ENCODE measurements around the gene ICOSLG.
"Not testable (repeated sequence)": the region's sequence is repeated elsewhere in the genome, so short reads cannot be mapped to it uniquely, and the experiment has no call there.

The ICOSLG gene

GRCh38 chr21:44193108-44193507 is 47.6 kb downstream of the ICOSLG start:
- not testable (repeated sequence) for H3K27ac ChIP-seq (replicated peaks; ENCODE audit: low read length)
- no CpG with 5 or more reads among the region's 5 CpGs for WGBS, 2 donors (ENCODE audit: extremely low coverage in 2 of 2, insufficient read length in 2 of 2, insufficient replicate concordance in 1 of 2)

GRCh38 chr21:44190349-44191271 is 50.1 kb downstream of the ICOSLG start:
- H3K4me1 ChIP-seq (ENCODE audit: control insufficient read depth in 2 of 2, insufficient read depth in 1 of 2, low read depth in 1 of 2, low read length in 2 of 2) = not testable (repeated sequence)
- WGBS, 2 donors (ENCODE audit: extremely low coverage in 2 of 2, insufficient read length in 2 of 2, insufficient replicate concordance in 1 of 2) = no CpG with 5 or more reads among the region's 12 CpGs

More at GRCh38 chr21:44193108-44193507, 47.6 kb downstream of the ICOSLG start:
- H3K4ac ChIP-seq (ENCODE audit: low read length); H2BK15ac ChIP-seq (ENCODE audit: low read length); H2BK5ac ChIP-seq (ENCODE audit: low read length); H4K91ac ChIP-seq (ENCODE audit: low read depth, low read length, poor library complexity); H3K9me3 ChIP-seq (replicated peaks in 1 of 2; ENCODE audit: control insufficient read depth in 2 of 2, insufficient read depth in 1 of 2, low read depth in 1 of 2, low read length in 2 of 2); H3K18ac ChIP-seq (ENCODE audit: low read length); H3K27me3 ChIP-seq (ENCODE audit: control insufficient read depth in 3 of 3, insufficient read depth in 3 of 3, low read depth in 1 of 3, low read length in 3 of 3); H3K23ac ChIP-seq (ENCODE audit: low read depth, low read length, poor library complexity); H3K4me2 ChIP-seq (ENCODE audit: insufficient read depth, low read length, poor library complexity, severe bottlenecking); DNase-seq (ENCODE audit: low spot score); H2AFZ ChIP-seq (ENCODE audit: low read length); H3K4me1 ChIP-seq (ENCODE audit: control insufficient read depth in 2 of 2, insufficient read depth in 1 of 2, low read depth in 1 of 2, low read length in 2 of 2); H3K9ac ChIP-seq (ENCODE audit: low read depth, low read length, poor library complexity); H3K79me1 ChIP-seq (ENCODE audit: low read depth, low read length); H3K36me3 ChIP-seq (replicated peaks in 1 of 2; ENCODE audit: control insufficient read depth in 2 of 2, insufficient read depth in 2 of 2, low read length in 2 of 2); H4K8ac ChIP-seq (ENCODE audit: low read depth, low read length); H3K4me3 ChIP-seq (ENCODE audit: low read length in 2 of 2); H3K14ac ChIP-seq (ENCODE audit: low read length); H2AK5ac ChIP-seq (ENCODE audit: low read depth, low read length); H2BK120ac ChIP-seq (ENCODE audit: low read depth, low read length); H2BK12ac ChIP-seq (ENCODE audit: low read length): not testable (repeated sequence)

GRCh38 chr21:44184862-44185261 is 55.9 kb downstream of the ICOSLG start:
- not testable (repeated sequence) for H2BK12ac ChIP-seq (ENCODE audit: low read length); H3K4ac ChIP-seq (ENCODE audit: low read length); H3K18ac ChIP-seq (ENCODE audit: low read length); H3K79me1 ChIP-seq (ENCODE audit: low read depth, low read length); H3K4me2 ChIP-seq (ENCODE audit: insufficient read depth, low read length, poor library complexity, severe bottlenecking); H3K9me3 ChIP-seq (replicated peaks in 1 of 2; ENCODE audit: control insufficient read depth in 2 of 2, insufficient read depth in 1 of 2, low read depth in 1 of 2, low read length in 2 of 2); H3K4me3 ChIP-seq (ENCODE audit: low read length in 2 of 2); H3K36me3 ChIP-seq (replicated peaks in 1 of 2; ENCODE audit: control insufficient read depth in 2 of 2, insufficient read depth in 2 of 2, low read length in 2 of 2); H3K9ac ChIP-seq (ENCODE audit: low read depth, low read length, poor library complexity); H3K4me1 ChIP-seq (ENCODE audit: control insufficient read depth in 2 of 2, insufficient read depth in 1 of 2, low read depth in 1 of 2, low read length in 2 of 2); H3K23ac ChIP-seq (ENCODE audit: low read depth, low read length, poor library complexity); H2BK5ac ChIP-seq (ENCODE audit: low read length); H4K8ac ChIP-seq (ENCODE audit: low read depth, low read length); H4K91ac ChIP-seq (ENCODE audit: low read depth, low read length, poor library complexity); H2BK120ac ChIP-seq (ENCODE audit: low read depth, low read length); DNase-seq (ENCODE audit: low spot score); H2AK5ac ChIP-seq (ENCODE audit: low read depth, low read length); H3K27me3 ChIP-seq (ENCODE audit: control insufficient read depth in 3 of 3, insufficient read depth in 3 of 3, low read depth in 1 of 3, low read length in 3 of 3); H2AFZ ChIP-seq (ENCODE audit: low read length); H3K27ac ChIP-seq (replicated peaks; ENCODE audit: low read length); H2BK15ac ChIP-seq (ENCODE audit: low read length); H3K14ac ChIP-seq (ENCODE audit: low read length)
- WGBS, 2 donors (ENCODE audit: extremely low coverage in 2 of 2, insufficient read length in 2 of 2, insufficient replicate concordance in 1 of 2) = no CpG with 5 or more reads among the region's 7 CpGs

More at GRCh38 chr21:44190349-44191271, 50.1 kb downstream of the ICOSLG start:
- not testable (repeated sequence) for H2BK5ac ChIP-seq (ENCODE audit: low read length); H3K27ac ChIP-seq (replicated peaks; ENCODE audit: low read length); H3K23ac ChIP-seq (ENCODE audit: low read depth, low read length, poor library complexity); H3K9me3 ChIP-seq (replicated peaks in 1 of 2; ENCODE audit: control insufficient read depth in 2 of 2, insufficient read depth in 1 of 2, low read depth in 1 of 2, low read length in 2 of 2); H3K18ac ChIP-seq (ENCODE audit: low read length); H3K36me3 ChIP-seq (replicated peaks in 1 of 2; ENCODE audit: control insufficient read depth in 2 of 2, insufficient read depth in 2 of 2, low read length in 2 of 2); H3K4me3 ChIP-seq (ENCODE audit: low read length in 2 of 2); H2BK12ac ChIP-seq (ENCODE audit: low read length); H2AFZ ChIP-seq (ENCODE audit: low read length); H3K4me2 ChIP-seq (ENCODE audit: insufficient read depth, low read length, poor library complexity, severe bottlenecking); H3K4ac ChIP-seq (ENCODE audit: low read length); DNase-seq (ENCODE audit: low spot score); H3K79me1 ChIP-seq (ENCODE audit: low read depth, low read length); H3K27me3 ChIP-seq (ENCODE audit: control insufficient read depth in 3 of 3, insufficient read depth in 3 of 3, low read depth in 1 of 3, low read length in 3 of 3); H2BK120ac ChIP-seq (ENCODE audit: low read depth, low read length); H2BK15ac ChIP-seq (ENCODE audit: low read length); H3K9ac ChIP-seq (ENCODE audit: low read depth, low read length, poor library complexity); H4K91ac ChIP-seq (ENCODE audit: low read depth, low read length, poor library complexity); H4K8ac ChIP-seq (ENCODE audit: low read depth, low read length); H2AK5ac ChIP-seq (ENCODE audit: low read depth, low read length); H3K14ac ChIP-seq (ENCODE audit: low read length)

- not testable (repeated sequence) for DNase-seq (ENCODE audit: low spot score); H4K8ac ChIP-seq (ENCODE audit: low read depth, low read length); H3K27me3 ChIP-seq (ENCODE audit: control insufficient read depth in 3 of 3, insufficient read depth in 3 of 3, low read depth in 1 of 3, low read length in 3 of 3); H3K36me3 ChIP-seq (replicated peaks in 1 of 2; ENCODE audit: control insufficient read depth in 2 of 2, insufficient read depth in 2 of 2, low read length in 2 of 2); H2BK120ac ChIP-seq (ENCODE audit: low read depth, low read length); H3K4me2 ChIP-seq (ENCODE audit: insufficient read depth, low read length, poor library complexity, severe bottlenecking); H3K23ac ChIP-seq (ENCODE audit: low read depth, low read length, poor library complexity); H2BK15ac ChIP-seq (ENCODE audit: low read length); H3K9ac ChIP-seq (ENCODE audit: low read depth, low read length, poor library complexity); H3K79me1 ChIP-seq (ENCODE audit: low read depth, low read length); H3K4me1 ChIP-seq (ENCODE audit: control insufficient read depth in 2 of 2, insufficient read depth in 1 of 2, low read depth in 1 of 2, low read length in 2 of 2); H3K4me3 ChIP-seq (ENCODE audit: low read length in 2 of 2); H2BK12ac ChIP-seq (ENCODE audit: low read length); H3K4ac ChIP-seq (ENCODE audit: low read length); H3K18ac ChIP-seq (ENCODE audit: low read length); H3K14ac ChIP-seq (ENCODE audit: low read length); H2AFZ ChIP-seq (ENCODE audit: low read length); H2AK5ac ChIP-seq (ENCODE audit: low read depth, low read length); H3K27ac ChIP-seq (replicated peaks; ENCODE audit: low read length); H2BK5ac ChIP-seq (ENCODE audit: low read length); H4K91ac ChIP-seq (ENCODE audit: low read depth, low read length, poor library complexity); H3K9me3 ChIP-seq (replicated peaks in 1 of 2; ENCODE audit: control insufficient read depth in 2 of 2, insufficient read depth in 1 of 2, low read depth in 1 of 2, low read length in 2 of 2)
- no CpG with 5 or more reads among the region's 8 CpGs for WGBS, 2 donors (ENCODE audit: extremely low coverage in 2 of 2, insufficient read length in 2 of 2, insufficient replicate concordance in 1 of 2)
Observed at GRCh38 chr21:44182202-44182601, 58.5 kb downstream of the ICOSLG start.
